Neural cell (in vitro differentiated cells): ENCODE measurements around the gene ATAD3C. TPM values are rescaled to one million over a fixed set of nuclear protein-coding genes. Genes with fewer than 3 reads are reported as not detected.

Source experiments
- H2AFZ ChIP-seq: fragments of 200-600, 300-800 bp; sonication (generic), shearing (Covaris generic); 2 replicates; pipeline ENCODE4 v1.6.0; 2014; ENCODE audit warnings: low read depth, mild to moderate bottlenecking, antibody characterized with exemption, low read length, moderate library complexity
- H3F3A ChIP-seq: fragments of 200-600 bp; shearing (Covaris generic); 2 replicates; pipeline ENCODE4 v1.6.1; 2016; ENCODE audit warnings: mild to moderate bottlenecking, moderate library complexity, mixed read lengths, antibody characterized with exemption, low read length; ENCODE audit not compliant: insufficient read depth, poor library complexity, severe bottlenecking
- H3K27ac ChIP-seq: fragments of 200-600, 300-800 bp; sonication (generic), shearing (Covaris generic); 2 replicates; pipeline ENCODE4 v1.5.1; 2014; ENCODE audit warnings: mild to moderate bottlenecking, low read length, moderate library complexity
- H3K27me3 ChIP-seq: fragments of 300-800, 200-600 bp; sonication (generic), shearing (Covaris generic); 2 replicates; pipeline ENCODE4 v1.6.0; 2014; ENCODE audit warnings: mild to moderate bottlenecking, low read depth, low read length, moderate library complexity; ENCODE audit not compliant: insufficient read depth
- H3K36me3 ChIP-seq: fragments of 300-800, 200-600 bp; sonication (generic), shearing (Covaris generic); 2 replicates; pipeline ENCODE4 v1.5.1; 2014; ENCODE audit warnings: mild to moderate bottlenecking, antibody characterized with exemption, low read length, moderate library complexity; ENCODE audit not compliant: insufficient read depth
- H3K4me2 ChIP-seq: fragments of 300-800, 200-600 bp; sonication (generic), shearing (Covaris generic); 2 replicates; pipeline ENCODE4 v1.6.0; 2014; ENCODE audit warnings: mild to moderate bottlenecking, low read length
- H3K4me3 ChIP-seq: fragments of 300-800, 200-600 bp; sonication (generic), shearing (Covaris generic); 2 replicates; pipeline ENCODE4 v1.5.1; 2014; ENCODE audit warnings: mild to moderate bottlenecking, low read length, moderate library complexity
- H3K79me2 ChIP-seq: fragments of 200-600 bp; shearing (Covaris generic); replicated peaks from 2 replicates; pipeline ENCODE4 v1.6.0; 2014; ENCODE audit warnings: mild to moderate bottlenecking, low read length, moderate library complexity; ENCODE audit not compliant: insufficient read depth
- H3K9ac ChIP-seq: fragments of 300-800, 200-600 bp; sonication (generic), shearing (Covaris generic); 2 replicates; pipeline ENCODE4 v1.6.1; 2016; ENCODE audit warnings: mild to moderate bottlenecking, low read length, mixed read lengths
- H3K9me2 ChIP-seq: fragments of 200-600 bp; shearing (Covaris generic); 2 replicates; pipeline ENCODE4 v1.6.1; 2016; ENCODE audit warnings: mild to moderate bottlenecking, low read length, mixed read lengths; ENCODE audit not compliant: insufficient read depth
- H3K9me3 ChIP-seq: fragments of 200-600, 300-800 bp; sonication (generic), shearing (Covaris generic); 2 replicates; pipeline ENCODE4 v1.6.1; 2016; ENCODE audit warnings: mild to moderate bottlenecking, mixed run types, low read length, moderate library complexity, mixed read lengths
- H4K20me1 ChIP-seq: fragments of 200-600 bp; shearing (Covaris generic); 2 replicates; pipeline ENCODE4 v1.6.1; 2016; ENCODE audit warnings: mild to moderate bottlenecking, mixed run types; ENCODE audit not compliant: insufficient read depth
- CTCF ChIP-seq: fragments of 450-650 bp; IDR thresholded peaks from 2 replicates; pipeline ENCODE4 v1.5.1; 2014; ENCODE audit warnings: antibody characterized with exemption, mild to moderate bottlenecking, moderate library complexity; ENCODE audit not compliant: poor library complexity, severe bottlenecking
- EP300 ChIP-seq: fragments of 450-650 bp; conservative IDR thresholded peaks from 2 replicates; pipeline ENCODE4 v1.6.1; 2014; ENCODE audit warnings: antibody characterized with exemption, mild to moderate bottlenecking, moderate library complexity; ENCODE audit not compliant: poor library complexity, severe bottlenecking
- EZH2 ChIP-seq: fragments of 200-600, 300-800 bp; shearing (Covaris generic), sonication (generic); IDR thresholded peaks from 2 replicates; pipeline ENCODE4 v1.6.1; 2014; ENCODE audit warnings: antibody characterized with exemption, low read length, borderline replicate concordance, mild to moderate bottlenecking; ENCODE audit not compliant: insufficient read depth, poor library complexity, severe bottlenecking
- MXI1 ChIP-seq: fragments of 450-650 bp; conservative IDR thresholded peaks from 2 replicates; pipeline ENCODE4 v1.6.1; 2014; ENCODE audit warnings: antibody characterized with exemption, mild to moderate bottlenecking; ENCODE audit not compliant: poor library complexity, severe bottlenecking
- POLR2AphosphoS5 ChIP-seq: IDR thresholded peaks from 2 replicates; pipeline ENCODE4 v1.6.1; 2012
- RAD21 ChIP-seq: fragments of 450-650 bp; conservative IDR thresholded peaks from 2 replicates; pipeline ENCODE4 v1.6.1; 2014; ENCODE audit warnings: antibody characterized with exemption, mild to moderate bottlenecking, moderate library complexity
- REST ChIP-seq: IDR thresholded peaks from 2 replicates; pipeline ENCODE4 v1.6.1; 2012; ENCODE audit warnings: borderline replicate concordance
- SMC3 ChIP-seq: fragments of 450-650 bp; conservative IDR thresholded peaks from 2 replicates; pipeline ENCODE4 v1.6.1; 2014; ENCODE audit warnings: antibody characterized with exemption, mild to moderate bottlenecking, moderate library complexity; ENCODE audit not compliant: poor library complexity
- TAF1 ChIP-seq: IDR thresholded peaks from 2 replicates; pipeline ENCODE4 v1.6.1; 2012; ENCODE audit warnings: low read depth
- polyA plus RNA-seq: library from polyadenylated mRNA; depleted of rRNA; stranded (reverse); fragments of >200 nt; gene quantifications from 2 replicates; pipeline ENCODE4 v1.2.3, GENCODE V29; 2014

Gene ATAD3C
- polyA plus RNA-seq, 1 donor from 2014 or later: not detected

- no peaks in the 10 kb centered on the region for H4K20me1 ChIP-seq
Observed at GRCh38 chr1:1430992-1431844, 18.3 kb upstream of the ATAD3C start.

More at GRCh38 chr1:1430992-1431844, 18.3 kb upstream of the ATAD3C start:
- H3K4me2 ChIP-seq: no peak overlapping the region
- H3K27me3 ChIP-seq: peaks cover 7% of the 10 kb centered on the region
- H3K79me2 ChIP-seq: no peaks in the 10 kb centered on the region
- TF ChIP-seq EP300 (no peak), EZH2 (no peak), POLR2AphosphoS5 (no peak), MXI1 (no peak), CTCF (no peak), TAF1 (no peak), REST (no peak), RAD21 (no peak), SMC3 (no peak)
- no peaks in the 10 kb centered on the region for H3K36me3 ChIP-seq
- no peaks in the 10 kb centered on the region for H3K9me2 ChIP-seq
- H3K27ac ChIP-seq: no peak overlapping the region
- H3K9ac ChIP-seq: no peak overlapping the region
- H3K9me3 ChIP-seq: no peaks in the 10 kb centered on the region
- no peak overlapping the region for H2AFZ ChIP-seq
- no peak overlapping the region for H3K4me3 ChIP-seq
- H3F3A ChIP-seq: no peaks in the 10 kb centered on the region
